Measurements from ENCODE around the gene ANKS6. TPM values are rescaled to one million over a fixed set of nuclear protein-coding genes. Genes with fewer than 3 reads are reported as not detected.

Gene ANKS6
- total RNA-seq, 1 donor from 2014 or later = 30.9 TPM

- no peak for TF ChIP-seq CTCF (conservative IDR thresholded peaks at IDR 0.05)
- H3K9me3 Mint-ChIP-seq = peaks cover 10% of the 10 kb centered on the region
- DNase-seq (ENCODE audit: low read depth, low spot score) = no peak
- H3K27ac Mint-ChIP-seq (ENCODE audit: unreplicated experiment) = peak overlapping the region; percentile 14
- peaks cover 38% of the 10 kb centered on the region for H3K4me1 Mint-ChIP-seq
- peaks cover 4% of the 10 kb centered on the region for H3K27me3 Mint-ChIP-seq (ENCODE audit: low read depth)
- peaks cover 3% of the 10 kb centered on the region for H3K36me3 Mint-ChIP-seq (ENCODE audit: low read depth)
- peak overlapping the region; percentile 87 for H3K4me3 Mint-ChIP-seq
Observed at GRCh38 chr9:98795295-98795955, 930 bp downstream of the ANKS6 start.

- Mint-ChIP-seq H3K36me3 (ENCODE audit: low read depth) (peaks cover 3% of the 10 kb centered on the region), H3K4me3 (peak overlapping the region; percentile 87), H3K27me3 (ENCODE audit: low read depth) (peaks cover 4% of the 10 kb centered on the region), H3K9me3 (peaks cover 10% of the 10 kb centered on the region), H3K4me1 (peaks cover 38% of the 10 kb centered on the region), H3K27ac (ENCODE audit: unreplicated experiment) (no peak overlapping the region)
- no peak for DNase-seq (ENCODE audit: low read depth, low spot score)
- no peak for TF ChIP-seq CTCF (conservative IDR thresholded peaks at IDR 0.05)
Observed at GRCh38 chr9:98794802-98795201, 1.6 kb downstream of the ANKS6 start.

GRCh38 chr9:98793031-98793430 is 3.3 kb downstream of the ANKS6 start:
- peaks cover 38% of the 10 kb centered on the region for H3K4me1 Mint-ChIP-seq
- no peaks in the 10 kb centered on the region for H3K27me3 Mint-ChIP-seq (ENCODE audit: low read depth)
- peaks cover 3% of the 10 kb centered on the region for H3K9me3 Mint-ChIP-seq
- H3K36me3 Mint-ChIP-seq (ENCODE audit: low read depth) = peaks cover under 1% of the 10 kb centered on the region
- no peak for DNase-seq (ENCODE audit: low read depth, low spot score)
- no peak overlapping the region for H3K27ac Mint-ChIP-seq (ENCODE audit: unreplicated experiment)
- no peak overlapping the region for H3K4me3 Mint-ChIP-seq
- TF ChIP-seq CTCF (conservative IDR thresholded peaks at IDR 0.05) = no peak

GRCh38 chr9:98791608-98792490 is 4.5 kb downstream of the ANKS6 start:
- Mint-ChIP-seq H3K27ac (ENCODE audit: unreplicated experiment) (no peak overlapping the region), H3K4me1 (peaks cover 33% of the 10 kb centered on the region), H3K36me3 (ENCODE audit: low read depth) (no peaks in the 10 kb centered on the region), H3K9me3 (no peaks in the 10 kb centered on the region), H3K27me3 (ENCODE audit: low read depth) (no peaks in the 10 kb centered on the region), H3K4me3 (peak overlapping the region; percentile 33)
- no peak for DNase-seq (ENCODE audit: low read depth, low spot score)
- TF ChIP-seq CTCF (conservative IDR thresholded peaks at IDR 0.05) = no peak

- TF ChIP-seq CTCF (conservative IDR thresholded peaks at IDR 0.05) = peak; percentile 99
- Mint-ChIP-seq H3K27ac (ENCODE audit: unreplicated experiment) (no peak overlapping the region), H3K9me3 (no peaks in the 10 kb centered on the region), H3K4me1 (peaks cover 32% of the 10 kb centered on the region), H3K4me3 (peak overlapping the region; percentile 36), H3K27me3 (ENCODE audit: low read depth) (no peaks in the 10 kb centered on the region), H3K36me3 (ENCODE audit: low read depth) (no peaks in the 10 kb centered on the region)
- DNase-seq (ENCODE audit: low read depth, low spot score) = peak; percentile 76
Observed at GRCh38 chr9:98790842-98791607, 5.3 kb downstream of the ANKS6 start.

Measured in neural crest cell (in vitro differentiated cells).